B cell (primary cell): ENCODE results near the gene DNAAF1.

ENCODE experiments used
- EZH2 ChIP-seq: IDR thresholded peaks from 2 replicates; pipeline ENCODE4 v1.6.1; 2012; ENCODE audit warnings: borderline replicate concordance, low read depth, mild to moderate bottlenecking, moderate library complexity, low read length; ENCODE audit not compliant: insufficient read depth, poor library complexity, severe bottlenecking
- TF ChIP-seq, protein P1 (sequence below): fragments of 200-600 bp; IDR thresholded peaks from one replicate; pipeline ENCODE4 v1.8.0; 2022; ENCODE audit warnings: antibody characterized with exemption, mild to moderate bottlenecking

DNA sequence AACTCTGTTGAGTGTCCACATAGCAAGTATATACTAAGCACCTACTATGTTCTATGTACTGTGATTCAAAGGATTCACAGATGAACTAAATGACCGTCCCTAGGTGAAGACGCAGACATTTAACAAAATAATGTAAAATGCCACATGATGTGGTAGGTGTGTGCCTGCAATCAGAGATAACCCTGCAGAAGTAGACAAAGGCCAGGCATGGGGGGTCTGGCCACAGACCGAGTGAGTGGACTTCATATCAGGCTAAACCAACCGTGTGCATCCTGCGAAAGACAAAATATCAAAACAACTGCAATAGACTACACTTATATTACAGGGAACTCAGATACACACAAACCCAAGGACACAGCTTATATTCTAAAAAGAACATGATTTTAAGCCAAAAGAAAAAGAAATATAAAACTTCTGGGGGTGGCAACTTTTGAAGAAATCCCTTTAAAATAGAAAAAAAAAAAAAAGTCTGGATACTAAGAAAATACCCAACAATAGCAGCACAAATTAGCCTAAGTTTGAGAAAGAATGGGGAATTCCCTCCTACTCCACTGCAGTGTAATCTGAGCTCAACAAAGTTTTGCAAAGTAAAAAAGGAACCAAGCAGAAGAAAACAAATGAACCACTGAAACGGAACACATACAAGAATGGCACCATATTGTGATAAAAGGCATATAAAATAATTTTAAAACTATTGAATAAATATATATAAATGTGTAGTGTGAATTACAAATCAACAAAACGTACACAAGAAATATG, 12.4 kb upstream of the DNAAF1 start:
- TF ChIP-seq, protein P1, sequence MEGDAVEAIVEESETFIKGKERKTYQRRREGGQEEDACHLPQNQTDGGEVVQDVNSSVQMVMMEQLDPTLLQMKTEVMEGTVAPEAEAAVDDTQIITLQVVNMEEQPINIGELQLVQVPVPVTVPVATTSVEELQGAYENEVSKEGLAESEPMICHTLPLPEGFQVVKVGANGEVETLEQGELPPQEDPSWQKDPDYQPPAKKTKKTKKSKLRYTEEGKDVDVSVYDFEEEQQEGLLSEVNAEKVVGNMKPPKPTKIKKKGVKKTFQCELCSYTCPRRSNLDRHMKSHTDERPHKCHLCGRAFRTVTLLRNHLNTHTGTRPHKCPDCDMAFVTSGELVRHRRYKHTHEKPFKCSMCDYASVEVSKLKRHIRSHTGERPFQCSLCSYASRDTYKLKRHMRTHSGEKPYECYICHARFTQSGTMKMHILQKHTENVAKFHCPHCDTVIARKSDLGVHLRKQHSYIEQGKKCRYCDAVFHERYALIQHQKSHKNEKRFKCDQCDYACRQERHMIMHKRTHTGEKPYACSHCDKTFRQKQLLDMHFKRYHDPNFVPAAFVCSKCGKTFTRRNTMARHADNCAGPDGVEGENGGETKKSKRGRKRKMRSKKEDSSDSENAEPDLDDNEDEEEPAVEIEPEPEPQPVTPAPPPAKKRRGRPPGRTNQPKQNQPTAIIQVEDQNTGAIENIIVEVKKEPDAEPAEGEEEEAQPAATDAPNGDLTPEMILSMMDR: no peak
- TF ChIP-seq EZH2: no peak
